K562 (cell line): ENCODE measurements around the gene NAV2. TPM values are rescaled to one million over a fixed set of nuclear protein-coding genes. Genes with fewer than 3 reads are reported as not detected.

Source experiments
- ATAC-seq: fragments of 200-7000 bp; cut with Tn5 transposase; 3 replicates; pipeline ENCODE4 v1.9.1; 2020; ENCODE audit warnings: moderate library complexity
- BruUV-seq: library from RNA; stranded (reverse); fragments of 400-500 nt; replicated peaks from 2 replicates; lab custom pipeline; 2021; lab: Mats Ljungman, UMichigan
- CTCF ChIA-PET: fragments of 300-600 bp; formaldehyde crosslinking; extraction: SDS; loops from one replicate; lab custom pipeline; 2021; ENCODE audit warnings: low intra/inter-chr PET ratio; lab: Yijun Ruan, JAX
- POLR2A ChIA-PET: fragments of 300-600, 350-650 bp; sonication (Branson Sonifier 250); formaldehyde crosslinking; extraction: SDS; loops from one replicate; lab custom pipeline; 2021; ENCODE audit warnings: antibody characterized with exemption, inconsistent platforms; lab: Yijun Ruan, JAX
- DNase-seq, 4 experiments: peaks; one replicate each; pipeline versions ENCODE4 v3.0.0 to v3.0.0-alpha.2; 2011 to 2018; ENCODE audit warnings: low spot score in 3 of 4, mixed read lengths in 3 of 4; ENCODE audit errors: extremely low read depth in 1 of 4
- FAIRE-seq: peaks from 2 replicates; lab custom pipeline; 2011; peaks lifted over from hg19 to GRCh38; lab: Jason Lieb, UNC
- H2AFZ ChIP-seq: 2 replicates; pipeline ENCODE4 v1.6.0; 2011; ENCODE audit warnings: low read depth, low read length, control low read depth, inconsistent platforms
- H3K27ac ChIP-seq: fragments of 200-600 bp; 3 replicates; pipeline ENCODE4 v1.8.0; 2011; ENCODE audit warnings: low read depth, mild to moderate bottlenecking, control low read depth, inconsistent platforms, low read length, moderate library complexity, mixed read lengths; ENCODE audit errors: extremely low read depth
- H3K27me3 ChIP-seq, 2 experiments: fragments of 300-600 bp in 1 of 2; 2 replicates in 1 of 2; 3 replicates in 1 of 2; pipeline versions ENCODE4 v1.6.0 to v1.8.0; 2011; ENCODE audit warnings: inconsistent platforms in 2 of 2, low read length in 2 of 2, mild to moderate bottlenecking in 1 of 2, mixed read lengths in 1 of 2, moderate library complexity in 1 of 2; ENCODE audit not compliant: control insufficient read depth in 2 of 2, insufficient read depth in 2 of 2
- H3K36me3 ChIP-seq: fragments of 300-600 bp; 3 replicates; pipeline ENCODE4 v1.8.0; 2011; ENCODE audit warnings: mild to moderate bottlenecking, low read length, inconsistent platforms; ENCODE audit not compliant: control insufficient read depth, insufficient read depth
- H3K4me1 ChIP-seq, 2 experiments: fragments of 200-600 bp in 1 of 2; replicated peaks in 1 of 2; 2 replicates in 1 of 2; 3 replicates in 1 of 2; pipeline versions ENCODE4 v1.5.1 to v1.8.0; 2011; ENCODE audit warnings: inconsistent platforms in 2 of 2, low read length in 2 of 2, mild to moderate bottlenecking in 1 of 2, mixed read lengths in 1 of 2, moderate library complexity in 1 of 2; ENCODE audit not compliant: control insufficient read depth in 2 of 2, insufficient read depth in 2 of 2
- H3K4me2 ChIP-seq: 2 replicates; pipeline ENCODE4 v1.6.1; 2011; ENCODE audit warnings: low read length, control low read depth, inconsistent platforms, mixed read lengths; ENCODE audit not compliant: insufficient read depth
- H3K4me3 ChIP-seq: fragments of 200-600 bp; sonication (generic), shearing (Covaris generic); 2 replicates; pipeline ENCODE4 v1.5.1; 2016; ENCODE audit warnings: control low read depth, inconsistent platforms
- H3K79me2 ChIP-seq: fragments of 200-600 bp; 3 replicates; pipeline ENCODE4 v1.8.0; 2011; ENCODE audit warnings: low read length, inconsistent platforms; ENCODE audit not compliant: control insufficient read depth, insufficient read depth
- H3K9ac ChIP-seq, 2 experiments: 2 replicates each; pipeline versions ENCODE4 v1.6.0 to v1.6.1; 2011; ENCODE audit warnings: low read depth in 2 of 2, low read length in 2 of 2, control low read depth in 1 of 2, inconsistent platforms in 1 of 2, mild to moderate bottlenecking in 1 of 2, mixed read lengths in 1 of 2; ENCODE audit not compliant: insufficient read depth in 1 of 2
- H3K9me1 ChIP-seq: one replicate; pipeline ENCODE4 v1.6.0; 2011; ENCODE audit warnings: inconsistent platforms, mild to moderate bottlenecking, low read length, moderate library complexity; ENCODE audit not compliant: control insufficient read depth, insufficient read depth
- H3K9me3 ChIP-seq: replicated peaks from 2 replicates; pipeline ENCODE4 v1.5.1; 2011; ENCODE audit warnings: low read depth, low read length, inconsistent platforms; ENCODE audit not compliant: control insufficient read depth, insufficient read depth
- H4K20me1 ChIP-seq: replicated peaks from 2 replicates; pipeline ENCODE4 v1.6.1; 2011; ENCODE audit warnings: low read length, inconsistent platforms, mixed read lengths; ENCODE audit not compliant: control insufficient read depth, insufficient read depth
- CAMTA2 ChIP-seq: fragments of 250-450 bp; sonication (Bioruptor Pico); conservative IDR thresholded peaks from 2 replicates; pipeline ENCODE4 v1.5.1; 2022
- CBX2 ChIP-seq: fragments of 200-600 bp; sonication (generic); IDR thresholded peaks from one replicate; pipeline ENCODE4 v1.6.1; 2012; ENCODE audit warnings: mild to moderate bottlenecking, low read length, inconsistent platforms; ENCODE audit not compliant: insufficient read depth, poor library complexity, severe bottlenecking
- CXXC5 ChIP-seq: fragments of 250-450 bp; sonication (Bioruptor Pico); IDR thresholded peaks from 2 replicates; pipeline ENCODE4 v1.8.0; 2022; ENCODE audit warnings: inconsistent platforms, mild to moderate bottlenecking, moderate library complexity
- HDAC6 ChIP-seq: IDR thresholded peaks from 2 replicates; pipeline ENCODE4 v1.6.1; 2012; ENCODE audit warnings: low read depth, mild to moderate bottlenecking, control low read depth, inconsistent platforms, low read length, moderate library complexity
- NR2C2 ChIP-seq, 2 experiments: fragments of 200-800 bp in 1 of 2; sonication (Bioruptor generic) in 1 of 2; sonication (generic) in 1 of 2; formaldehyde crosslinking in 1 of 2; IDR thresholded peaks; 2 replicates each; pipeline versions ENCODE4 v1.6.1 to v1.8.0; 2016 to 2022; ENCODE audit warnings: mild to moderate bottlenecking in 1 of 2, missing compliant biosample characterization in 1 of 2, missing genetic modification characterization in 1 of 2, missing genetic modification reagents in 1 of 2
- PHB ChIP-seq: fragments of 250-450 bp; sonication (Bioruptor Pico); IDR thresholded peaks from 2 replicates; pipeline ENCODE4 v1.5.0; 2021
- PYGO2 ChIP-seq: fragments of 450-650 bp; IDR thresholded peaks from 2 replicates; pipeline ENCODE4 v1.6.1; 2016; ENCODE audit warnings: mild to moderate bottlenecking, missing genetic modification characterization, moderate library complexity, missing compliant biosample characterization
- SMARCE1 ChIP-seq: fragments of 450-650 bp; IDR thresholded peaks from 2 replicates; pipeline ENCODE4 v1.7.1; 2016; ENCODE audit warnings: mild to moderate bottlenecking
- ZNF354B ChIP-seq: fragments of 250-450 bp; sonication (Bioruptor Pico); IDR thresholded peaks from 2 replicates; pipeline ENCODE4 v1.4.0; 2020
- ZNF584 ChIP-seq: fragments of 200-800 bp; sonication (Bioruptor generic); IDR thresholded peaks from 2 replicates; pipeline ENCODE4 v1.6.1; 2016; ENCODE audit warnings: low read depth, mild to moderate bottlenecking, missing genetic modification characterization, missing compliant biosample characterization
- WGBS: fragments of 100-300 bp; shearing (Covaris generic); methylation state at CpG from one replicate; pipeline ENCODE4 v1.1.6; 2016; ENCODE audit warnings: low coverage, mixed read lengths; ENCODE audit not compliant: insufficient coverage; ENCODE audit errors: missing lambda C conversion rate; 5-methylcytosine and 5-hydroxymethylcytosine counted together
- in situ Hi-C: fragments of 300-500 bp; cut with MboI; formaldehyde crosslinking; loops from 4 replicates; pipeline ENCODE4 v1.15.0; 2018; ENCODE audit warnings: inconsistent platforms, mixed read lengths
- intact Hi-C: fragments of 100-400 bp; cut with micrococcal nuclease; formaldehyde crosslinking; loops from 2 replicates; pipeline ENCODE4 v1.14.2; 2022
- polyA plus RNA-seq, 8 experiments: library from polyadenylated mRNA; depleted of rRNA in 4 of 8; stranded (reverse) in 5 of 8; unstranded in 3 of 8; fragments of >200 nt; fragmentation: Nextera tagmentation in 2 of 8; fragmentation: Illumina TruSeq in 1 of 8; extraction: Ambion mirVana in 2 of 8; extraction: Trizol in 1 of 8; gene quantifications; 2 replicates each; pipeline versions ENCODE4 v1.2.1 to v1.2.3, GENCODE V29; 2011 to 2014; ENCODE audit warnings: inconsistent platforms in 1 of 8, missing spikeins in 1 of 8
- total RNA-seq, 7 experiments: library from RNA; depleted of rRNA in 6 of 7; stranded (reverse); fragments of >200 nt in 6 of 7; fragmentation: Illumina TruSeq in 2 of 7; extraction: Trizol in 2 of 7; gene quantifications; 2 replicates each; pipeline versions ENCODE4 v1.2.1 to v1.2.3, GENCODE V29; 2011 to 2021; ENCODE audit warnings: low replicate concordance in 1 of 7
- TF ChIP-seq, protein P1 (sequence below): fragments of 450-650 bp; conservative IDR thresholded peaks from 2 replicates; pipeline ENCODE4 v1.6.1; 2016; ENCODE audit warnings: missing genetic modification characterization, low read depth, mild to moderate bottlenecking, missing compliant biosample characterization, moderate library complexity
- TF ChIP-seq, protein P2 (sequence below): fragments of 200-800 bp; sonication (Bioruptor generic); IDR thresholded peaks from 2 replicates; pipeline ENCODE4 v1.6.1; 2016; ENCODE audit warnings: missing genetic modification characterization, missing compliant biosample characterization
- TF ChIP-seq, protein P3 (sequence below): fragments of 250-450 bp; sonication (Bioruptor Pico); IDR thresholded peaks from 2 replicates; pipeline ENCODE4 v1.5.0; 2020; ENCODE audit warnings: mild to moderate bottlenecking
- TF ChIP-seq, protein P4 (sequence below): sonication (generic); formaldehyde crosslinking; IDR thresholded peaks from 2 replicates; pipeline ENCODE4 v1.8.0; 2022; ENCODE audit warnings: mild to moderate bottlenecking, missing genetic modification reagents

Gene NAV2
- total and polyA plus RNA-seq, 9 of the 15 experiments (the other 6 are each of a cell fraction or from before 2014, with no cell fraction given) = 0.03 to 0.35 (median 0.05) TPM

DNA sequence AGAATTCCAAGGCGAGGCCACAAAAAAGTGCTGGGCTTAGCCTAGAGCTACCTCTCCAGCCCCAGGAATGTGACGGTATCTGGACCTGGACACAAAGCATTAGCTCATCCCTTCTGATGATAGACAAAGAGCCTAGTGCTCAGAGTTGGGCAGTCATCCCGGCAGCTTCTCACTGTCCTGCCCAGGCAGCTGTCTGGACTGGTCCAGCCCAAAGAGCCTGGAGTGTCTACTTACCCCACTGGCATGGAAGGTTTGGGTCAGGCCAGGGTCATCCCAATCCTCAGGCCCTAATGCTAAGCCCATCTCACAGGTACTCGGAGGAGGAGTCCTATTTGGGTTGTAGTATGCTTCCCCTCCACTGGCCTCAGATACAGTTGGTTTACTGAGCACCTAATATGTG lies 31.0 kb downstream of the NAV2 start:
- H4K20me1 ChIP-seq = no peaks in the 10 kb centered on the region
- no peak overlapping the region for H3K9ac ChIP-seq
- H3K27me3 ChIP-seq = peaks cover 0 to 7% of the 10 kb centered on the region in 2 experiments; a peak in 2 of 5 replicates
- no peak overlapping the region for H3K27ac ChIP-seq
- H3K4me1 ChIP-seq = no peaks in the 10 kb centered on the region
- no peak overlapping the region for H3K4me3 ChIP-seq
- no peak overlapping the region for H2AFZ ChIP-seq
- BruUV-seq = no TSS peak
- no peaks in the 10 kb centered on the region for H3K79me2 ChIP-seq
- H3K9me1 ChIP-seq = no peaks in the 10 kb centered on the region
- CTCF ChIA-PET = interaction anchor here (0.6 to 2.5 kb wide), 3 partner anchors 179 to 672 kb away, joined by 4 to 22 read pairs (median 14); no protein-coding TSS in a partner anchor
- ATAC-seq = no peak
- H3K9me3 ChIP-seq = no peaks in the 10 kb centered on the region
- no peaks in the 10 kb centered on the region for H3K36me3 ChIP-seq
- no peak for DNase-seq
- intact Hi-C loops (loop anchor here (10.0 kb wide), 1 partner anchor 161 kb away; no protein-coding TSS in a partner anchor), in situ Hi-C loops (loop anchor here (10.0 kb wide), 1 partner anchor 459 kb away; no protein-coding TSS in a partner anchor)
- POLR2A ChIA-PET = no interaction called here
- FAIRE-seq = no peak
- 0% methylated on average over 4 of the region's 4 CpGs for WGBS
- H3K4me2 ChIP-seq = no peak overlapping the region
- no peak for TF ChIP-seq PHB
- TF ChIP-seq ZNF584 = no peak
- TF ChIP-seq, protein P1, sequence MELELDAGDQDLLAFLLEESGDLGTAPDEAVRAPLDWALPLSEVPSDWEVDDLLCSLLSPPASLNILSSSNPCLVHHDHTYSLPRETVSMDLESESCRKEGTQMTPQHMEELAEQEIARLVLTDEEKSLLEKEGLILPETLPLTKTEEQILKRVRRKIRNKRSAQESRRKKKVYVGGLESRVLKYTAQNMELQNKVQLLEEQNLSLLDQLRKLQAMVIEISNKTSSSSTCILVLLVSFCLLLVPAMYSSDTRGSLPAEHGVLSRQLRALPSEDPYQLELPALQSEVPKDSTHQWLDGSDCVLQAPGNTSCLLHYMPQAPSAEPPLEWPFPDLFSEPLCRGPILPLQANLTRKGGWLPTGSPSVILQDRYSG (tag) = no peak
- no peak for TF ChIP-seq ZNF354B (CRISPR knock-in tag)
- TF ChIP-seq, protein P2, sequence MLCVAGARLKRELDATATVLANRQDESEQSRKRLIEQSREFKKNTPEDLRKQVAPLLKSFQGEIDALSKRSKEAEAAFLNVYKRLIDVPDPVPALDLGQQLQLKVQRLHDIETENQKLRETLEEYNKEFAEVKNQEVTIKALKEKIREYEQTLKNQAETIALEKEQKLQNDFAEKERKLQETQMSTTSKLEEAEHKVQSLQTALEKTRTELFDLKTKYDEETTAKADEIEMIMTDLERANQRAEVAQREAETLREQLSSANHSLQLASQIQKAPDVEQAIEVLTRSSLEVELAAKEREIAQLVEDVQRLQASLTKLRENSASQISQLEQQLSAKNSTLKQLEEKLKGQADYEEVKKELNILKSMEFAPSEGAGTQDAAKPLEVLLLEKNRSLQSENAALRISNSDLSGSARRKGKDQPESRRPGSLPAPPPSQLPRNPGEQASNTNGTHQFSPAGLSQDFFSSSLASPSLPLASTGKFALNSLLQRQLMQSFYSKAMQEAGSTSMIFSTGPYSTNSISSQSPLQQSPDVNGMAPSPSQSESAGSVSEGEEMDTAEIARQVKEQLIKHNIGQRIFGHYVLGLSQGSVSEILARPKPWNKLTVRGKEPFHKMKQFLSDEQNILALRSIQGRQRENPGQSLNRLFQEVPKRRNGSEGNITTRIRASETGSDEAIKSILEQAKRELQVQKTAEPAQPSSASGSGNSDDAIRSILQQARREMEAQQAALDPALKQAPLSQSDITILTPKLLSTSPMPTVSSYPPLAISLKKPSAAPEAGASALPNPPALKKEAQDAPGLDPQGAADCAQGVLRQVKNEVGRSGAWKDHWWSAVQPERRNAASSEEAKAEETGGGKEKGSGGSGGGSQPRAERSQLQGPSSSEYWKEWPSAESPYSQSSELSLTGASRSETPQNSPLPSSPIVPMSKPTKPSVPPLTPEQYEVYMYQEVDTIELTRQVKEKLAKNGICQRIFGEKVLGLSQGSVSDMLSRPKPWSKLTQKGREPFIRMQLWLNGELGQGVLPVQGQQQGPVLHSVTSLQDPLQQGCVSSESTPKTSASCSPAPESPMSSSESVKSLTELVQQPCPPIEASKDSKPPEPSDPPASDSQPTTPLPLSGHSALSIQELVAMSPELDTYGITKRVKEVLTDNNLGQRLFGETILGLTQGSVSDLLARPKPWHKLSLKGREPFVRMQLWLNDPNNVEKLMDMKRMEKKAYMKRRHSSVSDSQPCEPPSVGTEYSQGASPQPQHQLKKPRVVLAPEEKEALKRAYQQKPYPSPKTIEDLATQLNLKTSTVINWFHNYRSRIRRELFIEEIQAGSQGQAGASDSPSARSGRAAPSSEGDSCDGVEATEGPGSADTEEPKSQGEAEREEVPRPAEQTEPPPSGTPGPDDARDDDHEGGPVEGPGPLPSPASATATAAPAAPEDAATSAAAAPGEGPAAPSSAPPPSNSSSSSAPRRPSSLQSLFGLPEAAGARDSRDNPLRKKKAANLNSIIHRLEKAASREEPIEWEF (CRISPR knock-in tag) = no peak
- TF ChIP-seq SMARCE1 = no peak
- TF ChIP-seq HDAC6 = no peak
- no peak for TF ChIP-seq PYGO2 (tag)
- TF ChIP-seq CXXC5 = no peak
- TF ChIP-seq, protein P3, sequence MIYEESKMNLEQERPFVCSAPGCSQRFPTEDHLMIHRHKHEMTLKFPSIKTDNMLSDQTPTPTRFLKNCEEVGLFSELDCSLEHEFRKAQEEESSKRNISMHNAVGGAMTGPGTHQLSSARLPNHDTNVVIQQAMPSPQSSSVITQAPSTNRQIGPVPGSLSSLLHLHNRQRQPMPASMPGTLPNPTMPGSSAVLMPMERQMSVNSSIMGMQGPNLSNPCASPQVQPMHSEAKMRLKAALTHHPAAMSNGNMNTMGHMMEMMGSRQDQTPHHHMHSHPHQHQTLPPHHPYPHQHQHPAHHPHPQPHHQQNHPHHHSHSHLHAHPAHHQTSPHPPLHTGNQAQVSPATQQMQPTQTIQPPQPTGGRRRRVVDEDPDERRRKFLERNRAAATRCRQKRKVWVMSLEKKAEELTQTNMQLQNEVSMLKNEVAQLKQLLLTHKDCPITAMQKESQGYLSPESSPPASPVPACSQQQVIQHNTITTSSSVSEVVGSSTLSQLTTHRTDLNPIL (CRISPR knock-in tag) = no peak
- TF ChIP-seq NR2C2 (CRISPR knock-in tag; IDR thresholded peaks at IDR 0.05) = no peak
- no peak for TF ChIP-seq NR2C2 (tag; IDR thresholded peaks at IDR 0.05)
- no peak for TF ChIP-seq CAMTA2 (CRISPR knock-in tag)
- no peak for TF ChIP-seq CBX2
- TF ChIP-seq, protein P4, sequence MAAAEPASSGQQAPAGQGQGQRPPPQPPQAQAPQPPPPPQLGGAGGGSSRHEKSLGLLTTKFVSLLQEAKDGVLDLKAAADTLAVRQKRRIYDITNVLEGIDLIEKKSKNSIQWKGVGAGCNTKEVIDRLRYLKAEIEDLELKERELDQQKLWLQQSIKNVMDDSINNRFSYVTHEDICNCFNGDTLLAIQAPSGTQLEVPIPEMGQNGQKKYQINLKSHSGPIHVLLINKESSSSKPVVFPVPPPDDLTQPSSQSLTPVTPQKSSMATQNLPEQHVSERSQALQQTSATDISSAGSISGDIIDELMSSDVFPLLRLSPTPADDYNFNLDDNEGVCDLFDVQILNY (CRISPR knock-in tag) = no peak
